Hepatocyte (in vitro differentiated cells): Measurements from ENCODE around the gene VASN. TPM values are rescaled to one million over a fixed set of nuclear protein-coding genes. Genes with fewer than 3 reads are reported as not detected.
A peak's percentile ranks its signal among the peaks of the same experiment; 100 is the strongest.

Source experiments
- DNase-seq: peaks from one replicate; pipeline ENCODE4 v3.0.0-alpha.2; 2016; ENCODE audit warnings: low spot score
- H2AFZ ChIP-seq: fragments of 200-600 bp; sonication (generic); 2 replicates; pipeline ENCODE4 v1.6.0; 2016; ENCODE audit warnings: antibody characterized with exemption, mild to moderate bottlenecking
- H3K27ac ChIP-seq: fragments of 200-600 bp; sonication (generic); 2 replicates; pipeline ENCODE4 v1.5.1; 2016; ENCODE audit warnings: mild to moderate bottlenecking
- H3K27me3 ChIP-seq: fragments of 200-600 bp; sonication (generic); 2 replicates; pipeline ENCODE4 v1.6.1; 2016
- H3K36me3 ChIP-seq: fragments of 200-600 bp; sonication (generic); replicated peaks from 2 replicates; pipeline ENCODE4 v1.5.1; 2016; ENCODE audit warnings: low read depth; ENCODE audit not compliant: insufficient read depth
- H3K4me1 ChIP-seq: fragments of 200-600 bp; sonication (generic); 2 replicates; pipeline ENCODE4 v1.5.1; 2016; ENCODE audit warnings: mild to moderate bottlenecking, moderate library complexity; ENCODE audit not compliant: insufficient read depth
- H3K4me2 ChIP-seq: fragments of 200-600 bp; sonication (generic); 2 replicates; pipeline ENCODE4 v1.6.0; 2016
- H3K4me3 ChIP-seq: fragments of 200-600 bp; sonication (generic); 2 replicates; pipeline ENCODE4 v1.5.1; 2016; ENCODE audit warnings: mild to moderate bottlenecking
- H3K79me2 ChIP-seq: fragments of 200-600 bp; sonication (generic); 2 replicates; pipeline ENCODE4 v1.6.0; 2017; ENCODE audit warnings: mild to moderate bottlenecking
- H3K9me2 ChIP-seq: fragments of 200-600 bp; sonication (generic); replicated peaks from 2 replicates; pipeline ENCODE4 v1.6.0; 2017; ENCODE audit warnings: mild to moderate bottlenecking; ENCODE audit not compliant: insufficient read depth
- H3K9me3 ChIP-seq: fragments of 200-600 bp; sonication (generic); 2 replicates; pipeline ENCODE4 v1.5.1; 2016; ENCODE audit warnings: low read depth, mild to moderate bottlenecking
- H4K20me1 ChIP-seq: fragments of 200-600 bp; sonication (generic); 2 replicates; pipeline ENCODE4 v1.6.0; 2016; ENCODE audit warnings: mild to moderate bottlenecking; ENCODE audit not compliant: insufficient read depth, poor library complexity, severe bottlenecking
- EZH2 ChIP-seq: fragments of 200-600 bp; sonication (generic); IDR thresholded peaks from 2 replicates; pipeline ENCODE4 v1.6.1; 2016; ENCODE audit warnings: antibody characterized with exemption, mild to moderate bottlenecking, borderline replicate concordance
- EZH2phosphoT487 ChIP-seq: fragments of 200-600 bp; sonication (generic); IDR thresholded peaks from one replicate; pipeline ENCODE4 v1.6.1; 2018; ENCODE audit warnings: antibody characterized with exemption, mild to moderate bottlenecking, low read depth, moderate library complexity; ENCODE audit not compliant: unreplicated experiment, severe bottlenecking
- WGBS: methylation state at CpG from one replicate; pipeline ENCODE4 v1.1.6; 2016; ENCODE audit warnings: low lambda C conversion rate; ENCODE audit errors: missing lambda C conversion rate; 5-methylcytosine and 5-hydroxymethylcytosine counted together
- polyA plus RNA-seq: library from polyadenylated mRNA; unstranded; fragments of >200 nt; fragmentation: Nextera tagmentation; extraction: Ambion mirVana; gene quantifications from 2 replicates; pipeline ENCODE4 v1.2.1, GENCODE V29; 2016
- total RNA-seq: library from RNA; depleted of rRNA; stranded (reverse); fragments of >200 nt; gene quantifications from 2 replicates; pipeline ENCODE4 v1.2.3, GENCODE V29; 2014
- TF ChIP-seq, protein P1 (sequence below): fragments of 200-600 bp; sonication (generic); IDR thresholded peaks from 2 replicates; pipeline ENCODE4 v1.5.1; 2016; ENCODE audit warnings: antibody characterized with exemption, mild to moderate bottlenecking; ENCODE audit not compliant: poor library complexity

Gene VASN
- total and polyA plus RNA-seq, 2 experiments from 2014 or later: 12.1 to 64.2 TPM

DNA sequence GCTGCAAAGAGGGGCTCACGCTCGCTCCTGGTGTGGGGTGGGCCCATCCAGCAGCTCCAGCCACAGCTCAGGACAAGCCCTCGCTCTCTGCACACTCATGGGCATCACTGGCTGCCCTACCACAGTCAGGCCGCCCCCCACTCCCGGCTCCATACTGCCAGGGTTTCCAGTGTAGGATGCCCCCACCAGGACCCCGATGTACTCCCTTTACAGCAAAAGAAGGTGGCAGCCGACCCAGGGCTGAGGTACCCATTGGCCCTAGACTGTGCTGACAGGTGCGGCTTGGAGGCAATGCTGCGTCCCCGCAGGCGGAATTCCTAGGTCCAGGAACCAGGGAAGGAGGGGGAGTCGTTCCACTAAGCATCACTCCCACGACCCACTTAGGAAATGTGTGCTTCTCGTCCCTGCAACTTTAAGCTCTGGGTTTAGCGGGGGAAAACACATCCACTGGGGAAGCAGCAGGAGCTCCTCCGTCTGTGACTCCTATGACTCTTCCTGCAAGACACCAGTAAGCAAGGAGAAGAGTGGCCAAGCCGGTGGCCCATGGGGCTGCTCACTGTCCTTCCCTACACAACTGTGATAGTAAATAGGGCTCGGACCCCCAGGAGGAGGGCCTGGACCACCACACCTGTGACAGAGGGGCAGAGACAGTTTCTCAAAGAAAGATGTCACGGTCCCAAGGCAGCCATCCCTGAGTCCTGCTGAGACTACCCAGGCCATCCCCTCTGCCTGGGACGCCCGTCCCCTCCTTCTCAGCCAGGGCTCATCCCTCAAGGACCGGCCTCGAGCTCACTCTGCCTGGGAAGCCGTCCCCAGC, 31.7 kb downstream of the VASN start:
- Histone ChIP-seq H3K27me3 (no peaks in the 10 kb centered on the region), H3K4me2 (no peak overlapping the region), H3K4me3 (no peak overlapping the region), H4K20me1 (no peaks in the 10 kb centered on the region), H3K27ac (no peak overlapping the region), H3K36me3 (no peaks in the 10 kb centered on the region), H3K9me3 (no peaks in the 10 kb centered on the region), H3K79me2 (no peaks in the 10 kb centered on the region), H2AFZ (no peak overlapping the region), H3K9me2 (no peaks in the 10 kb centered on the region), H3K4me1 (no peaks in the 10 kb centered on the region)
- WGBS: 91% methylated on average over 24 of the region's 24 CpGs
- no peak for TF ChIP-seq EZH2phosphoT487
- TF ChIP-seq, protein P1, sequence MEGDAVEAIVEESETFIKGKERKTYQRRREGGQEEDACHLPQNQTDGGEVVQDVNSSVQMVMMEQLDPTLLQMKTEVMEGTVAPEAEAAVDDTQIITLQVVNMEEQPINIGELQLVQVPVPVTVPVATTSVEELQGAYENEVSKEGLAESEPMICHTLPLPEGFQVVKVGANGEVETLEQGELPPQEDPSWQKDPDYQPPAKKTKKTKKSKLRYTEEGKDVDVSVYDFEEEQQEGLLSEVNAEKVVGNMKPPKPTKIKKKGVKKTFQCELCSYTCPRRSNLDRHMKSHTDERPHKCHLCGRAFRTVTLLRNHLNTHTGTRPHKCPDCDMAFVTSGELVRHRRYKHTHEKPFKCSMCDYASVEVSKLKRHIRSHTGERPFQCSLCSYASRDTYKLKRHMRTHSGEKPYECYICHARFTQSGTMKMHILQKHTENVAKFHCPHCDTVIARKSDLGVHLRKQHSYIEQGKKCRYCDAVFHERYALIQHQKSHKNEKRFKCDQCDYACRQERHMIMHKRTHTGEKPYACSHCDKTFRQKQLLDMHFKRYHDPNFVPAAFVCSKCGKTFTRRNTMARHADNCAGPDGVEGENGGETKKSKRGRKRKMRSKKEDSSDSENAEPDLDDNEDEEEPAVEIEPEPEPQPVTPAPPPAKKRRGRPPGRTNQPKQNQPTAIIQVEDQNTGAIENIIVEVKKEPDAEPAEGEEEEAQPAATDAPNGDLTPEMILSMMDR: no peak
- TF ChIP-seq EZH2: no peak
- no peak for DNase-seq

DNA sequence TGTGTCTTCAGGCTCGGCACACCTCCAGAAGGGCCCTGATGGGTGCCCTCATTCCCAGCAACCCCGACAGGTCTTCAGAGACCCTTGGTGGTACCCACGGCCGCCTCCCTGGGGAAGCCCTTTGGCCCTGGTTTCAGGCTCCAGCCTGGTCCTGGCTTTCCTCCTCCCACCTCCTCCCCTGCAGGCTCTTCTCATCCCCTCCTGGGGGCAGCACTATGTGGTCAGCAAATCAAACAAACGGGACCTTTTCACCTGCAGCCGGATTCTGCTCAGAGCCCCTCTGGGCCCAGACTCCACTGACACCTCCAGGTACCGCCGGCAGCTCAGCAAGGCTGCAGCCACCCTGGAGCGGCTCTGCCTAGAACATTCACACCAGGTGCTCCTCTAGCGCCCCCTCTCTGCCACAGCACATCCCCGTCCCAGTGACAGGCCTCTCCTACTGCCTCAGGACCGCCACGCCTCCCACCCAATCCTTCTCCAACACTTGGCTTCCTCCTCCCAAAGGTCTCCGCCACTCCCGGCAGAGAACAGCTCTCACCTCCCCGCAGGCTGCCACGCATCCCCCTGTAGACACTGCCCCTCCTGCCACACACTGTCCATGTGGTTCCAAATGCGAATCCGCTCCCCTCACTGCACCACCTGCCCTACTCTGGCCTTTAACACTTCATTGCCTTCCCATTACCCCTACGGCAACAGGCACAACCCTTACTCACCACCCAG, 32.8 kb downstream of the VASN start:
- H3K27me3 ChIP-seq: no peaks in the 10 kb centered on the region
- H3K36me3 ChIP-seq: no peaks in the 10 kb centered on the region
- no peak overlapping the region for H3K27ac ChIP-seq
- no peaks in the 10 kb centered on the region for H3K79me2 ChIP-seq
- H2AFZ ChIP-seq: no peak overlapping the region
- no peaks in the 10 kb centered on the region for H3K9me3 ChIP-seq
- WGBS: 68% methylated on average over 19 of the region's 20 CpGs
- H3K4me3 ChIP-seq: no peak overlapping the region
- peak; percentile 74 for DNase-seq
- H3K4me2 ChIP-seq: no peak overlapping the region
- no peaks in the 10 kb centered on the region for H3K4me1 ChIP-seq
- TF ChIP-seq, protein P1: peak; percentile 67
- TF ChIP-seq EZH2phosphoT487: no peak
- no peaks in the 10 kb centered on the region for H4K20me1 ChIP-seq
- no peaks in the 10 kb centered on the region for H3K9me2 ChIP-seq

DNA sequence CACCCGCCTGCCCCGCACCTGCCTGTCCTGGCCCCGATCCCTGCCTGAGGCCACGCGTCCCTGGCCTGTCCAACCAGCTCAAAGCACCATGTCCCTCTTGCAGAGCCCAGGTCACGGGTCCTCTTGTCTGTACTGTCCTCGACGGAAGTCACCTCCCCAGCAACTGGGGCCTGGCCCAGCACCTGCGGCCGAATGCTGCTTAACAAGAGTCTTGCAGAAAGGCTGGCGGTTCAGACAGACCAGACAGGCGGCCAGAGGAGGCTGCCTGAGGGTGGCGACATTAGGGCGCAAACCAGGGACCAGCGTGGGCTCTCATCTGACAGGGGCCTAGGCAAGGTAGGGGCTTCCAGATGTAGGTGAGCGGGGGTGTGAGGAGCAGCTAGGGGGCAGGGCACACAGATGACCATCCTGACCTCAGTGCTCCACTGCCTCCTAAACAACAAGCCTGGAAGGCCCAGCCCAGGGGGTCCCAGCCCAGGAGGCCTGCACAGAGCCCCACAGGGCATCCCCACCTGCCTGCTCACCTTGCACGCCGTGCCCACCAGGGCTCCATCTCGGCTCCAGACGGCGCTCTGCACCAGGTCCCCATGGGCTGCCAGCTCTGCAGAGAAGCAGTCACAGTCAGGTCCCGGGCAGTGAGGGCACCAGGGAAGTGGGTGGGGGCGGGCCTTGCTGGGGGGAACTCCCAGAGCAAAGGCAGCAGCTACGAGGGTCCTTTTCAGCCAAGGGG, 33.5 kb downstream of the VASN start:
- TF ChIP-seq EZH2phosphoT487 (no peak), EZH2 (no peak)
- TF ChIP-seq, protein P1: no peak
- Histone ChIP-seq H2AFZ (no peak overlapping the region), H3K27ac (no peak overlapping the region), H4K20me1 (no peaks in the 10 kb centered on the region), H3K27me3 (no peaks in the 10 kb centered on the region), H3K9me2 (no peaks in the 10 kb centered on the region), H3K36me3 (no peaks in the 10 kb centered on the region), H3K9me3 (no peaks in the 10 kb centered on the region), H3K4me3 (no peak overlapping the region), H3K4me1 (no peaks in the 10 kb centered on the region), H3K4me2 (no peak overlapping the region), H3K79me2 (no peaks in the 10 kb centered on the region)
- DNase-seq: no peak
- WGBS: 96% methylated on average over 23 of the region's 24 CpGs
